H1 (cell line): ENCODE measurements around the gene NOP9. TPM values are rescaled to one million over a fixed set of nuclear protein-coding genes. Genes with fewer than 3 reads are reported as not detected.

Experiments used
- BRCA1 ChIP-seq: IDR thresholded peaks from 2 replicates; pipeline ENCODE4 v1.6.1; 2012; ENCODE audit warnings: low read depth, low read length, improper control_type of control experiment
- CHD2 ChIP-seq: IDR thresholded peaks from 2 replicates; pipeline ENCODE4 v1.6.1; 2012; ENCODE audit warnings: low read length, improper control_type of control experiment
- CREB1 ChIP-seq: IDR thresholded peaks from 2 replicates; pipeline ENCODE4 v1.6.1; 2012; ENCODE audit warnings: inconsistent platforms
- POU5F1 ChIP-seq: IDR thresholded peaks from 2 replicates; pipeline ENCODE4 v1.6.1; 2011; ENCODE audit warnings: low read depth, mild to moderate bottlenecking, low read length, moderate library complexity
- RAD21 ChIP-seq, 2 experiments: IDR thresholded peaks in 1 of 2; conservative IDR thresholded peaks in 1 of 2; 2 replicates each; pipeline ENCODE4 v1.6.1; 2011; ENCODE audit warnings: low read depth in 2 of 2, low read length in 2 of 2, improper control_type of control experiment in 1 of 2, inconsistent platforms in 1 of 2, mild to moderate bottlenecking in 1 of 2, moderate library complexity in 1 of 2
- polyA plus RNA-seq, 7 experiments: library from polyadenylated mRNA; depleted of rRNA in 3 of 7; stranded (reverse) in 5 of 7; unstranded in 2 of 7; fragments of >200 nt in 5 of 7; fragments of 200-250 nt in 2 of 7; gene quantifications; 1 replicate in 5 of 7; 2 replicates in 1 of 7; 4 replicates in 1 of 7; pipeline versions ENCODE4 v1.2.1 to v1.2.3, GENCODE V29; 2011 to 2013; ENCODE audit warnings: missing spikeins in 2 of 7, mixed read lengths in 2 of 7
- total RNA-seq: library from RNA; stranded (reverse); fragmentation: NEBNext Ultra II Directional; extraction: Animal tissue kit (Norgen Biotek cat#: 25700); gene quantifications from 2 replicates; pipeline ENCODE4 v1.2.1, GENCODE V29; 2021
- TF ChIP-seq, protein P1 (sequence below), 3 experiments: IDR thresholded peaks; 1 replicate in 2 of 3; 2 replicates in 1 of 3; pipeline versions ENCODE4 v1.5.1 to v1.6.1; 2011; ENCODE audit warnings: low read length in 3 of 3, mild to moderate bottlenecking in 3 of 3, inconsistent platforms in 2 of 3, low read depth in 1 of 3, moderate library complexity in 1 of 3; ENCODE audit not compliant: insufficient read depth in 1 of 3; ENCODE audit errors: control extremely low read depth in 1 of 3

Gene NOP9
- total and polyA plus RNA-seq, 2 of the 8 experiments (the other 6 are each of a cell fraction or from before 2014, with no cell fraction given), result 17.8 to 34.8 TPM

DNA sequence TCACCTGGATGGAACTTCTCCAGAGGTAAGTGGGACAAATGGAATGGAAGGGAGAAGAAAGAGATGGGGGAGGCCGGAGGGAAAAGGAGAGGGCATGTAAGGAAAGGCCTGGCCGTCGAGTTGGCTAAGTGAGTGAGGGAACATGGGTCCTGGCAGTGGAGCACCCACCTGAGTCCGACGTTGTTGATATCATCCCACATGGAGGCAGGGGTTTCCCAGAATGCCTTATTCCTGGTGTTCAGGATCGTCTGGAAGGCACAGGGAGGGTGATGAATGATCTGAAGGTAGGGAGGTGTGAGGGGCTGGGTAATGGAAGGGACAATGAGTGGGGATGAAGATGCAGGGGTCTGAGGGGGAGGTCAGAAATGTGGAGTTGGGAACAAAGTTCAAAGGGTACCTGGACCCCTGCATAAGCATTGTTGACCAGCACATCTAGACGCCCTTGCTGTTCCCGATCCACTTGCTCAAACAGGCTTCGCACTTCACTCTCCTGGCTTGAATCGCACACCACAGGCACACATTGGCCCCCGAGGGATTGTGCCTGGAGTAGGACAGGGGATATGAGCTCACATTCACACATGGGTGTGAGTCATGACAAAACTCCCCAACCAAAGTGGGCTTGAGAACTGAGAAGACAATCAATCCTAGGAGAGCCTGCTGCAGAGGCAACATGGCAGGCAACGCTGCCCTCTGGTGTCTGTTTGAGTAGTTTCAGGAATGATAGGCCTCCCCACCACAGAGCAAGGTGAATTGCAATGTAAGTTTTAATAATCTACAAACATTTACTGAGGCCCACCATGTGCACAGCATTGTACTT is 3.1 kb upstream of the NOP9 start (continued):
- TF ChIP-seq, protein P1, sequence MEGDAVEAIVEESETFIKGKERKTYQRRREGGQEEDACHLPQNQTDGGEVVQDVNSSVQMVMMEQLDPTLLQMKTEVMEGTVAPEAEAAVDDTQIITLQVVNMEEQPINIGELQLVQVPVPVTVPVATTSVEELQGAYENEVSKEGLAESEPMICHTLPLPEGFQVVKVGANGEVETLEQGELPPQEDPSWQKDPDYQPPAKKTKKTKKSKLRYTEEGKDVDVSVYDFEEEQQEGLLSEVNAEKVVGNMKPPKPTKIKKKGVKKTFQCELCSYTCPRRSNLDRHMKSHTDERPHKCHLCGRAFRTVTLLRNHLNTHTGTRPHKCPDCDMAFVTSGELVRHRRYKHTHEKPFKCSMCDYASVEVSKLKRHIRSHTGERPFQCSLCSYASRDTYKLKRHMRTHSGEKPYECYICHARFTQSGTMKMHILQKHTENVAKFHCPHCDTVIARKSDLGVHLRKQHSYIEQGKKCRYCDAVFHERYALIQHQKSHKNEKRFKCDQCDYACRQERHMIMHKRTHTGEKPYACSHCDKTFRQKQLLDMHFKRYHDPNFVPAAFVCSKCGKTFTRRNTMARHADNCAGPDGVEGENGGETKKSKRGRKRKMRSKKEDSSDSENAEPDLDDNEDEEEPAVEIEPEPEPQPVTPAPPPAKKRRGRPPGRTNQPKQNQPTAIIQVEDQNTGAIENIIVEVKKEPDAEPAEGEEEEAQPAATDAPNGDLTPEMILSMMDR (IDR thresholded peaks at IDR 0.05; ENCODE audit: control extremely low read depth in 1 of 3, insufficient read depth in 1 of 3, low read depth in 1 of 3, low read length in 3 of 3), result peak; percentile 72 to 83 (median 76)
- no peak for TF ChIP-seq POU5F1
- TF ChIP-seq CHD2, result 0 out of 2 replicates have a peak, but pooled peaks have one; percentile 11
- 0 out of 2 replicates have a peak, but pooled peaks have one; percentile 27 for TF ChIP-seq CREB1
- no peak for TF ChIP-seq BRCA1
- peak; percentile 86 to 87 for TF ChIP-seq RAD21 (IDR thresholded peaks at IDR 0.05 in 1 of 2, conservative IDR thresholded peaks at IDR 0.05 in 1 of 2; ENCODE audit: low read depth in 2 of 2, low read length in 2 of 2)
